K562 (cell line): ENCODE measurements around the gene FLII. TPM values are rescaled to one million over a fixed set of nuclear protein-coding genes. Genes with fewer than 3 reads are reported as not detected.

Experiments
- ATAC-seq: fragments of 200-7000 bp; cut with Tn5 transposase; 3 replicates; pipeline ENCODE4 v1.9.1; 2020; ENCODE audit warnings: moderate library complexity
- BruUV-seq: library from RNA; stranded (reverse); fragments of 400-500 nt; replicated peaks from 2 replicates; lab custom pipeline; 2021; lab: Mats Ljungman, UMichigan
- CTCF ChIA-PET: fragments of 300-600 bp; formaldehyde crosslinking; extraction: SDS; loops from one replicate; lab custom pipeline; 2021; ENCODE audit warnings: low intra/inter-chr PET ratio; lab: Yijun Ruan, JAX
- POLR2A ChIA-PET: fragments of 300-600, 350-650 bp; sonication (Branson Sonifier 250); formaldehyde crosslinking; extraction: SDS; loops from one replicate; lab custom pipeline; 2021; ENCODE audit warnings: antibody characterized with exemption, inconsistent platforms; lab: Yijun Ruan, JAX
- DNase-seq, 4 experiments: peaks; one replicate each; pipeline versions ENCODE4 v3.0.0 to v3.0.0-alpha.2; 2011 to 2018; ENCODE audit warnings: low spot score in 3 of 4, mixed read lengths in 3 of 4; ENCODE audit errors: extremely low read depth in 1 of 4
- FAIRE-seq: peaks from 2 replicates; lab custom pipeline; 2011; peaks lifted over from hg19 to GRCh38; lab: Jason Lieb, UNC
- H2AFZ ChIP-seq: 2 replicates; pipeline ENCODE4 v1.6.0; 2011; ENCODE audit warnings: low read depth, low read length, control low read depth, inconsistent platforms
- H3K27ac ChIP-seq: fragments of 200-600 bp; 3 replicates; pipeline ENCODE4 v1.8.0; 2011; ENCODE audit warnings: low read depth, mild to moderate bottlenecking, control low read depth, inconsistent platforms, low read length, moderate library complexity, mixed read lengths; ENCODE audit errors: extremely low read depth
- H3K27me3 ChIP-seq, 2 experiments: fragments of 300-600 bp in 1 of 2; 2 replicates in 1 of 2; 3 replicates in 1 of 2; pipeline versions ENCODE4 v1.6.0 to v1.8.0; 2011; ENCODE audit warnings: inconsistent platforms in 2 of 2, low read length in 2 of 2, mild to moderate bottlenecking in 1 of 2, mixed read lengths in 1 of 2, moderate library complexity in 1 of 2; ENCODE audit not compliant: control insufficient read depth in 2 of 2, insufficient read depth in 2 of 2
- H3K36me3 ChIP-seq: fragments of 300-600 bp; 3 replicates; pipeline ENCODE4 v1.8.0; 2011; ENCODE audit warnings: mild to moderate bottlenecking, low read length, inconsistent platforms; ENCODE audit not compliant: control insufficient read depth, insufficient read depth
- H3K4me1 ChIP-seq, 2 experiments: fragments of 200-600 bp in 1 of 2; replicated peaks in 1 of 2; 2 replicates in 1 of 2; 3 replicates in 1 of 2; pipeline versions ENCODE4 v1.5.1 to v1.8.0; 2011; ENCODE audit warnings: inconsistent platforms in 2 of 2, low read length in 2 of 2, mild to moderate bottlenecking in 1 of 2, mixed read lengths in 1 of 2, moderate library complexity in 1 of 2; ENCODE audit not compliant: control insufficient read depth in 2 of 2, insufficient read depth in 2 of 2
- H3K4me2 ChIP-seq: 2 replicates; pipeline ENCODE4 v1.6.1; 2011; ENCODE audit warnings: low read length, control low read depth, inconsistent platforms, mixed read lengths; ENCODE audit not compliant: insufficient read depth
- H3K4me3 ChIP-seq: fragments of 200-600 bp; sonication (generic), shearing (Covaris generic); 2 replicates; pipeline ENCODE4 v1.5.1; 2016; ENCODE audit warnings: control low read depth, inconsistent platforms
- H3K79me2 ChIP-seq: fragments of 200-600 bp; 3 replicates; pipeline ENCODE4 v1.8.0; 2011; ENCODE audit warnings: low read length, inconsistent platforms; ENCODE audit not compliant: control insufficient read depth, insufficient read depth
- H3K9ac ChIP-seq, 2 experiments: 2 replicates each; pipeline versions ENCODE4 v1.6.0 to v1.6.1; 2011; ENCODE audit warnings: low read depth in 2 of 2, low read length in 2 of 2, control low read depth in 1 of 2, inconsistent platforms in 1 of 2, mild to moderate bottlenecking in 1 of 2, mixed read lengths in 1 of 2; ENCODE audit not compliant: insufficient read depth in 1 of 2
- H3K9me1 ChIP-seq: one replicate; pipeline ENCODE4 v1.6.0; 2011; ENCODE audit warnings: inconsistent platforms, mild to moderate bottlenecking, low read length, moderate library complexity; ENCODE audit not compliant: control insufficient read depth, insufficient read depth
- H3K9me3 ChIP-seq: replicated peaks from 2 replicates; pipeline ENCODE4 v1.5.1; 2011; ENCODE audit warnings: low read depth, low read length, inconsistent platforms; ENCODE audit not compliant: control insufficient read depth, insufficient read depth
- H4K20me1 ChIP-seq: replicated peaks from 2 replicates; pipeline ENCODE4 v1.6.1; 2011; ENCODE audit warnings: low read length, inconsistent platforms, mixed read lengths; ENCODE audit not compliant: control insufficient read depth, insufficient read depth
- CEBPB ChIP-seq: fragments of 450-650 bp; IDR thresholded peaks from 2 replicates; pipeline ENCODE4 v1.6.1; 2016; ENCODE audit warnings: missing genetic modification characterization, missing compliant biosample characterization
- DIDO1 ChIP-seq: fragments of 450-650 bp; IDR thresholded peaks from 2 replicates; pipeline ENCODE4 v1.6.1; 2016; ENCODE audit warnings: low read depth, missing biosample characterization, missing genetic modification characterization
- FOXJ3 ChIP-seq: sonication (generic); formaldehyde crosslinking; IDR thresholded peaks from 2 replicates; pipeline ENCODE4 v1.4.0; 2020; ENCODE audit warnings: mild to moderate bottlenecking, missing genetic modification reagents
- HNRNPK ChIP-seq: fragments of 200-400 bp; formaldehyde crosslinking; IDR thresholded peaks from one replicate; pipeline ENCODE4 v1.6.1; 2018; ENCODE audit warnings: mild to moderate bottlenecking, low read depth, low read length; ENCODE audit not compliant: poor library complexity, severe bottlenecking
- HNRNPUL1 ChIP-seq: fragments of 200-400 bp; formaldehyde crosslinking; IDR thresholded peaks from 2 replicates; pipeline ENCODE4 v1.6.1; 2017; ENCODE audit warnings: low read length
- LARP7 ChIP-seq: fragments of 450-650 bp; IDR thresholded peaks from 2 replicates; pipeline ENCODE4 v1.6.1; 2016
- MXI1 ChIP-seq: IDR thresholded peaks from 2 replicates; pipeline ENCODE4 v1.6.1; 2011; ENCODE audit warnings: low read depth, mild to moderate bottlenecking, improper control_type of control experiment, low read length
- ZFP30 ChIP-seq: fragments of 250-450 bp; sonication (Bioruptor Pico); IDR thresholded peaks from 2 replicates; pipeline ENCODE4 v1.8.0; 2022; ENCODE audit warnings: moderate library complexity, mild to moderate bottlenecking, inconsistent platforms, borderline replicate concordance
- ZNF253 ChIP-seq: fragments of 250-450 bp; sonication (Bioruptor Pico); conservative IDR thresholded peaks from 2 replicates; pipeline ENCODE4 v1.6.1; 2021; ENCODE audit warnings: mild to moderate bottlenecking
- ZNF347 ChIP-seq: fragments of 450-650 bp; formaldehyde crosslinking; IDR thresholded peaks from 2 replicates; pipeline ENCODE4 v1.4.0; 2020; ENCODE audit warnings: low read depth, mild to moderate bottlenecking, moderate library complexity
- ZNF668 ChIP-seq: fragments of 250-450 bp; sonication (Bioruptor Pico); IDR thresholded peaks from 2 replicates; pipeline ENCODE4 v1.8.0; 2022; ENCODE audit warnings: mild to moderate bottlenecking, inconsistent platforms
- WGBS: fragments of 100-300 bp; shearing (Covaris generic); methylation state at CpG from one replicate; pipeline ENCODE4 v1.1.6; 2016; ENCODE audit warnings: low coverage, mixed read lengths; ENCODE audit not compliant: insufficient coverage; ENCODE audit errors: missing lambda C conversion rate; 5-methylcytosine and 5-hydroxymethylcytosine counted together
- in situ Hi-C: fragments of 300-500 bp; cut with MboI; formaldehyde crosslinking; loops from 4 replicates; pipeline ENCODE4 v1.15.0; 2018; ENCODE audit warnings: inconsistent platforms, mixed read lengths
- intact Hi-C: fragments of 100-400 bp; cut with micrococcal nuclease; formaldehyde crosslinking; loops from 2 replicates; pipeline ENCODE4 v1.14.2; 2022
- polyA plus RNA-seq, 8 experiments: library from polyadenylated mRNA; depleted of rRNA in 4 of 8; stranded (reverse) in 5 of 8; unstranded in 3 of 8; fragments of >200 nt; fragmentation: Nextera tagmentation in 2 of 8; fragmentation: Illumina TruSeq in 1 of 8; extraction: Ambion mirVana in 2 of 8; extraction: Trizol in 1 of 8; gene quantifications; 2 replicates each; pipeline versions ENCODE4 v1.2.1 to v1.2.3, GENCODE V29; 2011 to 2014; ENCODE audit warnings: inconsistent platforms in 1 of 8, missing spikeins in 1 of 8
- total RNA-seq, 7 experiments: library from RNA; depleted of rRNA in 6 of 7; stranded (reverse); fragments of >200 nt in 6 of 7; fragmentation: Illumina TruSeq in 2 of 7; extraction: Trizol in 2 of 7; gene quantifications; 2 replicates each; pipeline versions ENCODE4 v1.2.1 to v1.2.3, GENCODE V29; 2011 to 2021; ENCODE audit warnings: low replicate concordance in 1 of 7
- TF ChIP-seq, protein P1 (sequence below): fragments of 250-450 bp; sonication (Bioruptor Pico); IDR thresholded peaks from 2 replicates; pipeline ENCODE4 v1.4.0; 2020
- TF ChIP-seq, protein P2 (sequence below): fragments of 450-650 bp; formaldehyde crosslinking; IDR thresholded peaks from 2 replicates; pipeline ENCODE4 v1.4.0; 2022; ENCODE audit warnings: missing genetic modification characterization
- TF ChIP-seq, protein P3 (sequence below): fragments of 450-650 bp; formaldehyde crosslinking; IDR thresholded peaks from 2 replicates; pipeline ENCODE4 v1.4.0; 2022; ENCODE audit warnings: mild to moderate bottlenecking, moderate library complexity

Gene FLII
- total and polyA plus RNA-seq, 9 of the 15 experiments (the other 6 are each of a cell fraction or from before 2014, with no cell fraction given): 11.7 to 126 (median 82.5) TPM

DNA sequence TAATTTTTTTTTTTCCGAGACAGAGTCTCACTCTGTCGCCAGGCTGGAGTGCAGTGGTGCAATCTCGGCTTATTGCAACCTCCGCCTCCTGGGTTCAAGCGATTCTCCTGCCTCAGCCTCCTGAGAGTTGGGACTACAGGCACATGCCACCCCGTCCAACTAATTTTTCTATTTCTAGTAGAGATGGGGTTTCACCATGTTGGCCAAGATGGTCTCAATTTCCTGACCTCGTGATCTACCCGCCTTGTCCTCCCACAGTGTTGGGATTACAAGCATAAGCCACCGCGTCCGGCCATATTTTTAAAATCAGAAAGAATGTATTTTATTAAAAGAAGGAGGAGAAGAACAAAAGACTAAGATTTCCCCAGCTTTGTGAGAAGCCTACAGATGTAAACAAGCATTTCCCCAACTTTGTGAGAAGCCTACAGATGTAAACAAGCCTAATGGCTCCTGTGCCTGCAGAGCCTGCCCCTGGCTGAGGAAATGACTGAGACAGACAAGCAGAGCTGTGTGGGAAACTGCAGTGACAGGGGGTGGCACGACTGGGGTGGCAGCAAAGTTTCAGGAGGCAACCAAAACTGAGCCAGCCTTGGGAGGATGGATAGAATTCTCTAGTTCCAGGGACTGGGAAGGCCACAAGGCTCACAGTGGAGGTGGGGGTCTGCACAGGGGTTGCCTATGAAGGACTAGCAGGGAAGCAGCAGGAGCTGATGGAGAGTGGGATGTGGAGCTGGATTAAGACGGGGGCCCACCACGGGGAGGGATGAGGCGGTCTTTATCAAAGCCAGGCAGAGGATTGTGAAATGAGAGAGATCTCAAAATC is 33.4 kb upstream of the FLII start:
- BruUV-seq: no TSS peak
- ChIA-PET POLR2A (interaction anchor here (1.5 kb wide), 1 partner anchor 10 kb away, joined by 5 read pairs; no protein-coding TSS in a partner anchor), CTCF (no interaction called here)

More for the DNA sequence above, 33.4 kb upstream of the FLII start:
- no peaks in the 10 kb centered on the region for H4K20me1 ChIP-seq
- TF ChIP-seq HNRNPK (no peak), DIDO1 (tag) (no peak), ZNF668 (CRISPR knock-in tag) (no peak), LARP7 (no peak), FOXJ3 (no peak), ZNF253 (CRISPR knock-in tag) (no peak), ZFP30 (CRISPR knock-in tag) (no peak), ZNF347 (no peak), CEBPB (no peak), MXI1 (no peak), HNRNPUL1 (no peak)
- TF ChIP-seq, protein P1, sequence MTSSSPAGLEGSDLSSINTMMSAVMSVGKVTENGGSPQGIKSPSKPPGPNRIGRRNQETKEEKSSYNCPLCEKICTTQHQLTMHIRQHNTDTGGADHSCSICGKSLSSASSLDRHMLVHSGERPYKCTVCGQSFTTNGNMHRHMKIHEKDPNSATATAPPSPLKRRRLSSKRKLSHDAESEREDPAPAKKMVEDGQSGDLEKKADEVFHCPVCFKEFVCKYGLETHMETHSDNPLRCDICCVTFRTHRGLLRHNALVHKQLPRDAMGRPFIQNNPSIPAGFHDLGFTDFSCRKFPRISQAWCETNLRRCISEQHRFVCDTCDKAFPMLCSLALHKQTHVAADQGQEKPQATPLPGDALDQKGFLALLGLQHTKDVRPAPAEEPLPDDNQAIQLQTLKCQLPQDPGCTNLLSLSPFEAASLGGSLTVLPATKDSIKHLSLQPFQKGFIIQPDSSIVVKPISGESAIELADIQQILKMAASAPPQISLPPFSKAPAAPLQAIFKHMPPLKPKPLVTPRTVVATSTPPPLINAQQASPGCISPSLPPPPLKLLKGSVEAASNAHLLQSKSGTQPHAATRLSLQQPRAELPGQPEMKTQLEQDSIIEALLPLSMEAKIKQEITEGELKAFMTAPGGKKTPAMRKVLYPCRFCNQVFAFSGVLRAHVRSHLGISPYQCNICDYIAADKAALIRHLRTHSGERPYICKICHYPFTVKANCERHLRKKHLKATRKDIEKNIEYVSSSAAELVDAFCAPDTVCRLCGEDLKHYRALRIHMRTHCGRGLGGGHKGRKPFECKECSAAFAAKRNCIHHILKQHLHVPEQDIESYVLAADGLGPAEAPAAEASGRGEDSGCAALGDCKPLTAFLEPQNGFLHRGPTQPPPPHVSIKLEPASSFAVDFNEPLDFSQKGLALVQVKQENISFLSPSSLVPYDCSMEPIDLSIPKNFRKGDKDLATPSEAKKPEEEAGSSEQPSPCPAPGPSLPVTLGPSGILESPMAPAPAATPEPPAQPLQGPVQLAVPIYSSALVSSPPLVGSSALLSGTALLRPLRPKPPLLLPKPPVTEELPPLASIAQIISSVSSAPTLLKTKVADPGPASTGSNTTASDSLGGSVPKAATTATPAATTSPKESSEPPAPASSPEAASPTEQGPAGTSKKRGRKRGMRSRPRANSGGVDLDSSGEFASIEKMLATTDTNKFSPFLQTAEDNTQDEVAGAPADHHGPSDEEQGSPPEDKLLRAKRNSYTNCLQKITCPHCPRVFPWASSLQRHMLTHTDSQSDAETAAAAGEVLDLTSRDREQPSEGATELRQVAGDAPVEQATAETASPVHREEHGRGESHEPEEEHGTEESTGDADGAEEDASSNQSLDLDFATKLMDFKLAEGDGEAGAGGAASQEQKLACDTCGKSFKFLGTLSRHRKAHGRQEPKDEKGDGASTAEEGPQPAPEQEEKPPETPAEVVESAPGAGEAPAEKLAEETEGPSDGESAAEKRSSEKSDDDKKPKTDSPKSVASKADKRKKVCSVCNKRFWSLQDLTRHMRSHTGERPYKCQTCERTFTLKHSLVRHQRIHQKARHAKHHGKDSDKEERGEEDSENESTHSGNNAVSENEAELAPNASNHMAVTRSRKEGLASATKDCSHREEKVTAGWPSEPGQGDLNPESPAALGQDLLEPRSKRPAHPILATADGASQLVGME (CRISPR knock-in tag): no peak
- TF ChIP-seq, protein P2, sequence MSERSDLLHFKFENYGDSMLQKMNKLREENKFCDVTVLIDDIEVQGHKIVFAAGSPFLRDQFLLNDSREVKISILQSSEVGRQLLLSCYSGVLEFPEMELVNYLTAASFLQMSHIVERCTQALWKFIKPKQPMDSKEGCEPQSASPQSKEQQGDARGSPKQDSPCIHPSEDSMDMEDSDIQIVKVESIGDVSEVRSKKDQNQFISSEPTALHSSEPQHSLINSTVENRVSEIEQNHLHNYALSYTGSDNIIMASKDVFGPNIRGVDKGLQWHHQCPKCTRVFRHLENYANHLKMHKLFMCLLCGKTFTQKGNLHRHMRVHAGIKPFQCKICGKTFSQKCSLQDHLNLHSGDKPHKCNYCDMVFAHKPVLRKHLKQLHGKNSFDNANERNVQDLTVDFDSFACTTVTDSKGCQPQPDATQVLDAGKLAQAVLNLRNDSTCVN (CRISPR knock-in tag): no peak
- TF ChIP-seq, protein P3, sequence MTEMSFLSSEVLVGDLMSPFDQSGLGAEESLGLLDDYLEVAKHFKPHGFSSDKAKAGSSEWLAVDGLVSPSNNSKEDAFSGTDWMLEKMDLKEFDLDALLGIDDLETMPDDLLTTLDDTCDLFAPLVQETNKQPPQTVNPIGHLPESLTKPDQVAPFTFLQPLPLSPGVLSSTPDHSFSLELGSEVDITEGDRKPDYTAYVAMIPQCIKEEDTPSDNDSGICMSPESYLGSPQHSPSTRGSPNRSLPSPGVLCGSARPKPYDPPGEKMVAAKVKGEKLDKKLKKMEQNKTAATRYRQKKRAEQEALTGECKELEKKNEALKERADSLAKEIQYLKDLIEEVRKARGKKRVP (CRISPR knock-in tag): no peak
- no peak overlapping the region for H3K4me2 ChIP-seq
- WGBS: 92% methylated on average over 12 of the region's 15 CpGs
- H3K27me3 ChIP-seq: no peaks in the 10 kb centered on the region
- no peak overlapping the region for H3K4me3 ChIP-seq
- ATAC-seq (no peak), FAIRE-seq (no peak), DNase-seq (no peak)
- no peak overlapping the region for H2AFZ ChIP-seq
- H3K79me2 ChIP-seq: no peaks in the 10 kb centered on the region
- no peak overlapping the region for H3K27ac ChIP-seq
- H3K4me1 ChIP-seq: no peaks in the 10 kb centered on the region
- no peak overlapping the region for H3K9ac ChIP-seq
- H3K9me1 ChIP-seq: no peaks in the 10 kb centered on the region
- peaks cover 63% of the 10 kb centered on the region; the same call in 2 of the 3 replicates for H3K36me3 ChIP-seq
- intact Hi-C loops: no loop called here
- in situ Hi-C loops: no loop called here
- no peaks in the 10 kb centered on the region for H3K9me3 ChIP-seq
